ENCODE measurements around the gene REEP5.

REEP5 gene

GRCh38 chr5:112863549-112863948 lies 58.5 kb downstream of the REEP5 start:
- Histone ChIP-seq H3K9me2 (replicated peaks; ENCODE audit: insufficient read depth, low read length) (no peaks in the 10 kb centered on the region), H4K20me1 (ENCODE audit: insufficient read depth, low read length) (no peaks in the 10 kb centered on the region), H2AFZ (ENCODE audit: low read length) (no peak overlapping the region), H3K27ac (ENCODE audit: low read length) (no peak overlapping the region), H3K9ac (ENCODE audit: low read length) (no peak overlapping the region), H3K9me3 (replicated peaks; ENCODE audit: insufficient read depth, low read length) (no peaks in the 10 kb centered on the region), H3K4me3 (ENCODE audit: low read length) (no peak overlapping the region), H3F3A (ENCODE audit: insufficient read depth, low read length) (peaks cover 16% of the 10 kb centered on the region), H3K4me1 (ENCODE audit: low read length) (peaks cover 18% of the 10 kb centered on the region), H3K36me3 (replicated peaks; ENCODE audit: insufficient read depth, low read length) (peaks cover 27% of the 10 kb centered on the region), H3K79me2 (ENCODE audit: low read length) (peaks cover 68% of the 10 kb centered on the region), H3K27me3 (replicated peaks; ENCODE audit: insufficient read depth, low read length) (no peaks in the 10 kb centered on the region), H3K4me2 (ENCODE audit: low read depth, low read length) (no peak overlapping the region)
- DNase-seq, result no peak
- TF ChIP-seq EZH2 (optimal IDR thresholded peaks at IDR 0.05; ENCODE audit: low read depth, low read length) (no peak), EZH2phosphoT487 (IDR thresholded peaks at IDR 0.05; ENCODE audit: low read length) (no peak)
- TF ChIP-seq, protein P1, sequence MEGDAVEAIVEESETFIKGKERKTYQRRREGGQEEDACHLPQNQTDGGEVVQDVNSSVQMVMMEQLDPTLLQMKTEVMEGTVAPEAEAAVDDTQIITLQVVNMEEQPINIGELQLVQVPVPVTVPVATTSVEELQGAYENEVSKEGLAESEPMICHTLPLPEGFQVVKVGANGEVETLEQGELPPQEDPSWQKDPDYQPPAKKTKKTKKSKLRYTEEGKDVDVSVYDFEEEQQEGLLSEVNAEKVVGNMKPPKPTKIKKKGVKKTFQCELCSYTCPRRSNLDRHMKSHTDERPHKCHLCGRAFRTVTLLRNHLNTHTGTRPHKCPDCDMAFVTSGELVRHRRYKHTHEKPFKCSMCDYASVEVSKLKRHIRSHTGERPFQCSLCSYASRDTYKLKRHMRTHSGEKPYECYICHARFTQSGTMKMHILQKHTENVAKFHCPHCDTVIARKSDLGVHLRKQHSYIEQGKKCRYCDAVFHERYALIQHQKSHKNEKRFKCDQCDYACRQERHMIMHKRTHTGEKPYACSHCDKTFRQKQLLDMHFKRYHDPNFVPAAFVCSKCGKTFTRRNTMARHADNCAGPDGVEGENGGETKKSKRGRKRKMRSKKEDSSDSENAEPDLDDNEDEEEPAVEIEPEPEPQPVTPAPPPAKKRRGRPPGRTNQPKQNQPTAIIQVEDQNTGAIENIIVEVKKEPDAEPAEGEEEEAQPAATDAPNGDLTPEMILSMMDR (IDR thresholded peaks at IDR 0.05; ENCODE audit: low read length), result no peak

DNA sequence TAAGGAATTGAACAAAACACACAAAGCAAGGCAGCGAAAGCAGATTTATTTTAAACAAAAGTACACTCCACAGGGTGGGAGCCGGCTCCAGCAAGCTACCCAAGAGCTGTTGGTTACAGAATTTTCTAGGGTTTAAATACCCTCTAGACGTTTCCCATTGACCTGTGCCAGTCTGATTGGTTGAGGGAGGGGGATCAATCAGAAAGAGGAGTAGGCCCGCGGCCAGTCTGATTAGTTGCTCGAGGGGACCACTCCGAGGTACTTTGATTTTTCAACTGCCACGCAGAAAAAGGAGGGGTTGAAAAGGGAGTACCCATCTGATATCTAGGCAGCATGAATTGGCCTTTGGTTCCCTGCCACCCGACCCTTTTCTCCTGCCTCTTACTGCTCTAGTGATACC lies 59.9 kb downstream of the REEP5 start:
- H2AFZ ChIP-seq (ENCODE audit: low read length), result no peak overlapping the region
- TF ChIP-seq, protein P1 (IDR thresholded peaks at IDR 0.05; ENCODE audit: low read length), result no peak
- TF ChIP-seq EZH2phosphoT487 (IDR thresholded peaks at IDR 0.05; ENCODE audit: low read length) (no peak), EZH2 (optimal IDR thresholded peaks at IDR 0.05; ENCODE audit: low read depth, low read length) (no peak)
- H4K20me1 ChIP-seq (ENCODE audit: insufficient read depth, low read length), result no peaks in the 10 kb centered on the region
- peak overlapping the region; percentile 92; the same call in 1 of the 2 replicates for H3K9ac ChIP-seq (ENCODE audit: low read length)
- no peaks in the 10 kb centered on the region for H3K9me3 ChIP-seq (replicated peaks; ENCODE audit: insufficient read depth, low read length)
- no peaks in the 10 kb centered on the region for H3K9me2 ChIP-seq (replicated peaks; ENCODE audit: insufficient read depth, low read length)
- peak overlapping the region; percentile 64 for H3K4me2 ChIP-seq (ENCODE audit: low read depth, low read length)
- peaks cover 19% of the 10 kb centered on the region for H3K36me3 ChIP-seq (replicated peaks; ENCODE audit: insufficient read depth, low read length)
- no peak for DNase-seq
- peaks cover 9% of the 10 kb centered on the region for H3K4me1 ChIP-seq (ENCODE audit: low read length)
- peak overlapping the region; percentile 87 for H3K4me3 ChIP-seq (ENCODE audit: low read length)
- no peak overlapping the region for H3K27ac ChIP-seq (ENCODE audit: low read length)
- H3K27me3 ChIP-seq (replicated peaks; ENCODE audit: insufficient read depth, low read length), result no peaks in the 10 kb centered on the region
- peaks cover 56% of the 10 kb centered on the region for H3K79me2 ChIP-seq (ENCODE audit: low read length)
- peaks cover 9% of the 10 kb centered on the region for H3F3A ChIP-seq (ENCODE audit: insufficient read depth, low read length)

DNA sequence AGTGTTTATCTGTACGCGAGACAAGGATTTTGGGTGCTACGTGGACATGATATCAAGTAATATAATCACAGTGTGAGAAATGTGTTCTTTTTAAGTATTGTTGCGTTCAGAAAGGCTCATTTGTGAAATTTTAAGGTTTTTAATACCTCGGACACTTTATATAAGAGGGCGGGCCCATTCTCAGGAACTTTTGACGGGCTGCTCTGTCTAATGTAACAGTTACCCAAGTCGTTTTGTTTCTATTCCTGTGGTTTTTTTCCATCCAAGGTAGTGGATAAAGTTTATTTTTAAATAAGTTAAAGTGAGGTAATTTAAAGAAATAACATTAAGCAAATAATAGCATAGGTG lies 60.4 kb downstream of the REEP5 start:
- Histone ChIP-seq H3K27ac (ENCODE audit: low read length) (peak overlapping the region; percentile 77), H3K9me2 (replicated peaks; ENCODE audit: insufficient read depth, low read length) (no peaks in the 10 kb centered on the region), H3K79me2 (ENCODE audit: low read length) (peaks cover 51% of the 10 kb centered on the region), H3K9ac (ENCODE audit: low read length) (peak overlapping the region; percentile 92), H3F3A (ENCODE audit: insufficient read depth, low read length) (peaks cover 5% of the 10 kb centered on the region), H3K4me2 (ENCODE audit: low read depth, low read length) (peak overlapping the region; percentile 64), H4K20me1 (ENCODE audit: insufficient read depth, low read length) (no peaks in the 10 kb centered on the region), H2AFZ (ENCODE audit: low read length) (peak overlapping the region; percentile 64), H3K36me3 (replicated peaks; ENCODE audit: insufficient read depth, low read length) (peaks cover 18% of the 10 kb centered on the region), H3K27me3 (replicated peaks; ENCODE audit: insufficient read depth, low read length) (no peaks in the 10 kb centered on the region), H3K4me3 (ENCODE audit: low read length) (peak overlapping the region; percentile 87), H3K9me3 (replicated peaks; ENCODE audit: insufficient read depth, low read length) (no peaks in the 10 kb centered on the region), H3K4me1 (ENCODE audit: low read length) (peaks cover 9% of the 10 kb centered on the region)
- DNase-seq, result no peak
- TF ChIP-seq EZH2 (optimal IDR thresholded peaks at IDR 0.05; ENCODE audit: low read depth, low read length) (no peak), EZH2phosphoT487 (IDR thresholded peaks at IDR 0.05; ENCODE audit: low read length) (no peak)
- TF ChIP-seq, protein P1 (IDR thresholded peaks at IDR 0.05; ENCODE audit: low read length), result no peak

Measured in MM.1S (cell line).